Retinal pigment epithelial cell (primary cell): Measurements from ENCODE around the gene CFAP20DC.
"Not testable (repeated sequence)": the region's sequence is repeated elsewhere in the genome, so short reads cannot be mapped to it uniquely, and the experiment has no call there.

Experiments
- DNase-seq: peaks from one replicate; pipeline ENCODE4 v3.0.0-alpha.2; 2010; ENCODE audit warnings: low read depth
- H3K4me3 ChIP-seq: 2 replicates; pipeline ENCODE4 v1.5.1; 2011; ENCODE audit warnings: mild to moderate bottlenecking, low read length, control low read depth, moderate library complexity
- CTCF ChIP-seq: conservative IDR thresholded peaks from 2 replicates; pipeline ENCODE4 v1.5.1; 2011; ENCODE audit warnings: low read depth, low read length, control low read depth, inconsistent platforms

CFAP20DC gene

GRCh38 chr3:58696093-58696492 lies 353.7 kb downstream of the CFAP20DC start:
- no peak for TF ChIP-seq CTCF
- no peak overlapping the region for H3K4me3 ChIP-seq
- no peak for DNase-seq

- H3K4me3 ChIP-seq, DNase-seq: not testable (repeated sequence)
These were observed 354.5 kb downstream of the CFAP20DC start for GRCh38 chr3:58695284-58695683.

GRCh38 chr3:58693940-58694850 lies 355.6 kb downstream of the CFAP20DC start:
- DNase-seq: no peak
- no peak for TF ChIP-seq CTCF
- H3K4me3 ChIP-seq: no peak overlapping the region

GRCh38 chr3:58692484-58692883 lies 357.3 kb downstream of the CFAP20DC start:
- DNase-seq: no peak
- H3K4me3 ChIP-seq: no peak overlapping the region

More at GRCh38 chr3:58692484-58692883, 357.3 kb downstream of the CFAP20DC start:
- TF ChIP-seq CTCF: no peak
